Trophoblast cell (in vitro differentiated cells and primary cell): ENCODE data around the gene SEPHS2. TPM values are rescaled to one million over a fixed set of nuclear protein-coding genes. Genes with fewer than 3 reads are reported as not detected.
A peak's percentile ranks its signal among the peaks of the same experiment; 100 is the strongest.

Experiments used
- DNase-seq, 2 donors: peaks; one replicate each; pipeline ENCODE4 v3.0.0-alpha.2; 2016
- H2AFZ ChIP-seq: 2 replicates; pipeline ENCODE4 v1.6.1; 2013; ENCODE audit warnings: low read length, moderate library complexity, mild to moderate bottlenecking; ENCODE audit not compliant: insufficient read depth, poor library complexity
- H2AK5ac ChIP-seq: 2 replicates; pipeline ENCODE4 v1.6.1; 2013; ENCODE audit warnings: mild to moderate bottlenecking, low read length
- H2BK120ac ChIP-seq: 2 replicates; pipeline ENCODE4 v1.6.1; 2013; ENCODE audit warnings: low read length, mild to moderate bottlenecking, moderate library complexity; ENCODE audit not compliant: insufficient read depth, poor library complexity
- H2BK12ac ChIP-seq: 2 replicates; pipeline ENCODE4 v1.6.1; 2013; ENCODE audit warnings: mild to moderate bottlenecking, low read length, moderate library complexity
- H2BK5ac ChIP-seq: 2 replicates; pipeline ENCODE4 v1.6.1; 2013; ENCODE audit warnings: low read length, low read depth, moderate library complexity, mild to moderate bottlenecking; ENCODE audit not compliant: poor library complexity
- H3K14ac ChIP-seq: 2 replicates; pipeline ENCODE4 v1.6.1; 2013; ENCODE audit warnings: mild to moderate bottlenecking, low read length
- H3K18ac ChIP-seq: 2 replicates; pipeline ENCODE4 v1.6.1; 2013; ENCODE audit warnings: mild to moderate bottlenecking, low read length
- H3K23ac ChIP-seq: 2 replicates; pipeline ENCODE4 v1.6.1; 2013; ENCODE audit warnings: low read length
- H3K27ac ChIP-seq: 2 replicates; pipeline ENCODE4 v1.5.1; 2013; ENCODE audit warnings: low read depth, mild to moderate bottlenecking, inconsistent platforms, low read length, moderate library complexity
- H3K27me3 ChIP-seq: 2 replicates; pipeline ENCODE4 v1.6.1; 2013; ENCODE audit warnings: inconsistent platforms, mild to moderate bottlenecking, low read length, moderate library complexity; ENCODE audit not compliant: insufficient read depth
- H3K36me3 ChIP-seq, 2 experiments: 1 replicate in 1 of 2; 2 replicates in 1 of 2; pipeline ENCODE4 v1.6.1; 2013; ENCODE audit warnings: low read length in 2 of 2, mild to moderate bottlenecking in 2 of 2, moderate library complexity in 1 of 2; ENCODE audit not compliant: insufficient read depth in 2 of 2, control insufficient read depth in 1 of 2
- H3K4ac ChIP-seq: 2 replicates; pipeline ENCODE4 v1.6.1; 2013; ENCODE audit warnings: low read depth, mild to moderate bottlenecking, low read length, moderate library complexity
- H3K4me1 ChIP-seq, 2 experiments: 1 replicate in 1 of 2; 2 replicates in 1 of 2; pipeline ENCODE4 v1.6.1; 2013; ENCODE audit warnings: low read length in 2 of 2, mild to moderate bottlenecking in 2 of 2, moderate library complexity in 1 of 2; ENCODE audit not compliant: insufficient read depth in 2 of 2, control insufficient read depth in 1 of 2
- H3K4me2 ChIP-seq: 2 replicates; pipeline ENCODE4 v1.6.1; 2013; ENCODE audit warnings: inconsistent platforms, mild to moderate bottlenecking, low read length, moderate library complexity
- H3K4me3 ChIP-seq: 2 replicates; pipeline ENCODE4 v1.5.1; 2013; ENCODE audit warnings: mild to moderate bottlenecking, low read depth, low read length, inconsistent platforms
- H3K79me1 ChIP-seq: one replicate; pipeline ENCODE4 v1.6.1; 2013; ENCODE audit warnings: low read length
- H3K79me2 ChIP-seq: 2 replicates; pipeline ENCODE4 v1.6.1; 2013; ENCODE audit warnings: low read length, mild to moderate bottlenecking; ENCODE audit not compliant: control insufficient read depth, insufficient read depth, poor library complexity
- H3K9ac ChIP-seq: 2 replicates; pipeline ENCODE4 v1.6.1; 2013; ENCODE audit warnings: mild to moderate bottlenecking, low read length
- H3K9me3 ChIP-seq: 2 replicates; pipeline ENCODE4 v1.6.1; 2013; ENCODE audit warnings: low read depth, mild to moderate bottlenecking, control low read depth, inconsistent platforms, low read length; ENCODE audit not compliant: insufficient read depth
- H4K12ac ChIP-seq: 2 replicates; pipeline ENCODE4 v1.6.1; 2013; ENCODE audit warnings: low read depth, mild to moderate bottlenecking, low read length, moderate library complexity
- H4K8ac ChIP-seq: 2 replicates; pipeline ENCODE4 v1.6.1; 2013; ENCODE audit warnings: low read depth, mild to moderate bottlenecking, low read length, moderate library complexity
- H4K91ac ChIP-seq: one replicate; pipeline ENCODE4 v1.6.1; 2013; ENCODE audit warnings: low read depth, mild to moderate bottlenecking, low read length, moderate library complexity
- WGBS: extraction: QIAGEN DNeasy Blood & Tissue Kit; methylation state at CpG from one replicate; pipeline ENCODE4 v1.1.7; 2013; ENCODE audit warnings: missing lambda C conversion rate; ENCODE audit not compliant: insufficient read length, insufficient coverage; ENCODE audit errors: extremely low coverage; 5-methylcytosine and 5-hydroxymethylcytosine counted together
- polyA plus RNA-seq: library from polyadenylated mRNA; stranded (reverse); fragments of 200-250 nt; gene quantifications from 2 replicates; pipeline ENCODE4 v1.2.3, GENCODE V29; 2013

SEPHS2 gene, protein sequence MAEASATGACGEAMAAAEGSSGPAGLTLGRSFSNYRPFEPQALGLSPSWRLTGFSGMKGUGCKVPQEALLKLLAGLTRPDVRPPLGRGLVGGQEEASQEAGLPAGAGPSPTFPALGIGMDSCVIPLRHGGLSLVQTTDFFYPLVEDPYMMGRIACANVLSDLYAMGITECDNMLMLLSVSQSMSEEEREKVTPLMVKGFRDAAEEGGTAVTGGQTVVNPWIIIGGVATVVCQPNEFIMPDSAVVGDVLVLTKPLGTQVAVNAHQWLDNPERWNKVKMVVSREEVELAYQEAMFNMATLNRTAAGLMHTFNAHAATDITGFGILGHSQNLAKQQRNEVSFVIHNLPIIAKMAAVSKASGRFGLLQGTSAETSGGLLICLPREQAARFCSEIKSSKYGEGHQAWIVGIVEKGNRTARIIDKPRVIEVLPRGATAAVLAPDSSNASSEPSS
- 20.8 and 21.8 TPM in 2 replicates for polyA plus RNA-seq

GRCh38 chr16:30445408-30446202 is at the start of gene SEPHS2:
SEPHS2 (minus strand) TSS chr16:30445874; CDS start chr16:30445727, 147 bp downstream.
- H3K4ac ChIP-seq = peak within 1 kb of the TSS; percentile 43
- DNase-seq = peak; percentile 99 to 100
- peak within 1 kb of the TSS; percentile 81 for H3K4me3 ChIP-seq
- H2BK12ac ChIP-seq = no peak within 1 kb of the TSS
- no CpG with 5 or more reads among the region's 59 CpGs for WGBS
- peak within 1 kb of the TSS; percentile 74 for H3K27ac ChIP-seq
- H2AK5ac ChIP-seq = no peak within 1 kb of the TSS
- peak within 1 kb of the TSS; percentile 85 for H4K91ac ChIP-seq
- H3K4me1 ChIP-seq = peaks cover 8 to 10% of the 10 kb centered on the region in 2 experiments
- H2BK120ac ChIP-seq = peak within 1 kb of the TSS; percentile 78
- H3K79me1 ChIP-seq = peaks cover 9% of the 10 kb centered on the region
- H2AFZ ChIP-seq = peak within 1 kb of the TSS; percentile 89
- no peaks in the 10 kb centered on the region for H3K36me3 ChIP-seq
- no peaks in the 10 kb centered on the region for H3K27me3 ChIP-seq
- peak within 1 kb of the TSS; percentile 78 for H3K4me2 ChIP-seq
- H4K12ac ChIP-seq = peak within 1 kb of the TSS; percentile 3
- peaks cover 8% of the 10 kb centered on the region for H3K79me2 ChIP-seq
- peak within 1 kb of the TSS; percentile 43 for H3K18ac ChIP-seq
- no peak within 1 kb of the TSS for H3K23ac ChIP-seq
- peak within 1 kb of the TSS; percentile 89 for H3K9ac ChIP-seq
- H4K8ac ChIP-seq = peak within 1 kb of the TSS; percentile 95
- peak within 1 kb of the TSS; percentile 81 for H2BK5ac ChIP-seq
- H3K14ac ChIP-seq = peak within 1 kb of the TSS; percentile 83
- peaks cover 5% of the 10 kb centered on the region for H3K9me3 ChIP-seq

- Histone ChIP-seq H3K4me2 (no peak overlapping the region), H3K18ac (no peak overlapping the region), H2AFZ (no peak overlapping the region), H3K9me3 (no peaks in the 10 kb centered on the region), H4K8ac (no peak overlapping the region), H2BK5ac (no peak overlapping the region), H4K91ac (no peak overlapping the region), H3K23ac (no peak overlapping the region), H3K27ac (no peak overlapping the region), H2BK12ac (no peak overlapping the region), H4K12ac (no peak overlapping the region), H2BK120ac (no peak overlapping the region), H3K4me1 (no peaks in the 10 kb centered on the region), H3K79me2 (no peaks in the 10 kb centered on the region), H3K4ac (no peak overlapping the region), H3K27me3 (no peaks in the 10 kb centered on the region), H3K14ac (no peak overlapping the region), H3K4me3 (no peak overlapping the region), H2AK5ac (no peak overlapping the region), H3K9ac (no peak overlapping the region), H3K79me1 (no peaks in the 10 kb centered on the region), H3K36me3 (no peaks in the 10 kb centered on the region)
- WGBS = no CpG with 5 or more reads among the region's 12 CpGs
- DNase-seq = no peak
These were observed 49.0 kb upstream of the SEPHS2 start for GRCh38 chr16:30494709-30495108.

GRCh38 chr16:30493941-30494488 is 48.3 kb upstream of the SEPHS2 start:
- no peak overlapping the region for H2BK120ac ChIP-seq

DNA sequence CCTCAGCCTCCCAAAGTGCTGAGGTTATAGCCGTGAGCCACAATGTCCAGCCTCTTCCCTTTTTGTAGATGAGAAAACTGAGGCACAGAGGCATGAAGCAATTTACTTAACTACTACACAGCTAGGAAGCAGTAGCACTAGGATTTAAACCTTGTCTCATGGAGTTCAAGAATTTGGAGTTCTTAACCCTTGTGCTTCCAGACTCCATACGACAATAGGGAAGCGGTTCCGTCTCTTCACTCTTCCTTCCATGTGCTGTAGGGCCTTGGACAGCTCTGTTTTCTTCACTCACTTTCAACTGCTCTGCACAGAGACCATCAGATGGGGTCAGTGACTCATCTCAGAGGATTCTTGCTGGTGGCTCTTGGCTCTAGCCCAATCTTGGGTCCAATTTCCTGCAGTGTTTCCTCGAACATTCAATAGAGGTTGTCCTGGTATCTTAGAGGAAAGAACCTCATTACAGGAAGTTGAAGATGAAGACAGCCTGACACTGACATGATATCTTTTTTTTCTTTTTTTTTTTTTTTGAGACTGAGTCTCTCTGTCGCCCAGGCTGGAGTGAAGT is 46.2 kb upstream of the SEPHS2 start:
- Histone ChIP-seq H3K4me2 (no peak overlapping the region), H4K12ac (no peak overlapping the region), H4K8ac (no peak overlapping the region), H3K4me3 (no peak overlapping the region), H4K91ac (no peak overlapping the region), H2BK12ac (no peak overlapping the region), H2AK5ac (no peak overlapping the region), H3K79me2 (no peaks in the 10 kb centered on the region), H2AFZ (no peak overlapping the region), H3K9ac (no peak overlapping the region), H3K4ac (no peak overlapping the region), H3K18ac (no peak overlapping the region), H2BK5ac (no peak overlapping the region), H3K36me3 (no peaks in the 10 kb centered on the region), H3K4me1 (peaks cover 0 to 4% of the 10 kb centered on the region in 2 experiments), H3K9me3 (no peaks in the 10 kb centered on the region), H3K23ac (no peak overlapping the region), H3K14ac (no peak overlapping the region), H2BK120ac (no peak overlapping the region), H3K27ac (no peak overlapping the region), H3K27me3 (no peaks in the 10 kb centered on the region), H3K79me1 (no peaks in the 10 kb centered on the region)
- DNase-seq = peak; percentile 73 to 78
- no CpG with 5 or more reads among the region's 6 CpGs for WGBS

More at GRCh38 chr16:30493941-30494488, 48.3 kb upstream of the SEPHS2 start:
- WGBS = no CpG with 5 or more reads among the region's 11 CpGs
- no peak overlapping the region for H3K27ac ChIP-seq
- H3K14ac ChIP-seq = no peak overlapping the region
- DNase-seq = no peak
- H3K79me1 ChIP-seq = no peaks in the 10 kb centered on the region
- H3K36me3 ChIP-seq = no peaks in the 10 kb centered on the region
- H3K4me3 ChIP-seq = no peak overlapping the region
- no peak overlapping the region for H4K91ac ChIP-seq
- no peak overlapping the region for H4K12ac ChIP-seq
- no peak overlapping the region for H4K8ac ChIP-seq
- no peak overlapping the region for H3K23ac ChIP-seq
- H2BK12ac ChIP-seq = no peak overlapping the region
- no peaks in the 10 kb centered on the region for H3K9me3 ChIP-seq
- no peak overlapping the region for H3K9ac ChIP-seq
- H3K18ac ChIP-seq = no peak overlapping the region
- H2AK5ac ChIP-seq = no peak overlapping the region
- H3K4ac ChIP-seq = no peak overlapping the region
- no peaks in the 10 kb centered on the region for H3K27me3 ChIP-seq
- no peak overlapping the region for H3K4me2 ChIP-seq
- H2AFZ ChIP-seq = no peak overlapping the region
- H3K79me2 ChIP-seq = no peaks in the 10 kb centered on the region
- no peak overlapping the region for H2BK5ac ChIP-seq
- H3K4me1 ChIP-seq = peaks cover 0 to 1% of the 10 kb centered on the region in 2 experiments
